HG03039 (cell line): ENCODE measurements around the gene RPL34.

Source experiments
- ATAC-seq: cut with Tn5 transposase; IDR thresholded peaks from one replicate; pipeline ENCODE4 v1.9.1; 2021; ENCODE audit warnings: mild to moderate bottlenecking, moderate library complexity; ENCODE audit not compliant: unreplicated experiment

Gene RPL34

DNA sequence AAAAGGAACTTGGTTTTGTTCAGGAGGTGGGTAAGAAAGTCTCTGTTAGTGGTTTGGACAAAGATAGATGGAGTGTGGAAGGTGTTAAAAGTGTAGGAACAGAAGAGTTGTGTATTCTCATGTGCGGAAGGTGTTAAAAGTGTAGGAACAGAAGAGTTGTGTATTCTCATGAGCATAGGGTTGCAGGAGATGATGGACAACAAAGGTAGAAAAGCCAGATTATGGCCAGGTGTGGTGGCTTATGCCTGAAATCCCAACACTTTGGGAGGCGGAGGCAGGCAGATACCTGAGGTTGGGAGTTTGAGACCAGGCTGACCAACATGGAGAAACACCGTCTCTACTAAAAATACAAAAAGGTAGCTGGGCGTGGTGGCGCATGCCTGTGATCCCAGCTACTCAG lies 2.5 kb downstream of the RPL34 start:
- no peak for ATAC-seq

DNA sequence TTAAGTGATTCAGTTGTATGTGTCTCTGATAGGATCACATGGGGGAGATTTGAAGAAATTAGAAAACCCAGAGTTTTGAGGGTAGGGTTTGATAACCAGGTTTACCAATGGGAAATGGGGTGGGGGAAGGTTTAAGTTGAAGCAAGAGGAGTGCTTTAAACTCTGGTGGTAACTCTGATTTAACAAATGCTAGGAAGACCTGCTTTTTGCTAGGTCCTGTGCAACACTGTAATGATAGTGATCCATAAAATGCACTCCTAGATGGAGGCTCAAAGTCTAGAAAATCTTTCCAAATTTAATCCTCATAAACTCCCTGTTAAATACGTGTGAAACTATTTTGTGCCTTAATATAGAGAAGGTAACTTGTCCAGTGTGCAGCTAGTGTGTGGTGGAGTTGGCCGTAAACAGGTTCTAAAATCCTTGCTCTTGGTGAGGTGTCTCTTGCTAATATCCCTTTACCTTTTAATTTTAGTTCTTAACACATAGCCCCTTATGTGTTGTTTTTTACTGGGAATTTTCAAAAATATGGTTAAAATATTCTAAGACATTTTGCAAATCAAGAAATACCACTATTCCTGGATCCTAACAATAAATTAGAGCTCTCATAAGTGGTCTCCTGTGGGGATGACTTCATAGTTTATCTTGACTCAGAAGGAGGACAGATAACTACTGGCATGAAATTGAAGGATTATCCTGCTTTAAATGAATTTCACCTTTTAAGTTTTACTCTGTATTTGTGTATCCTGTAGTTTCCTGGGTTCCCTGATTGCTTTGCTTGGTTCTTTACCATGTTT lies 4.1 kb downstream of the RPL34 start:
- ATAC-seq: no peak

DNA sequence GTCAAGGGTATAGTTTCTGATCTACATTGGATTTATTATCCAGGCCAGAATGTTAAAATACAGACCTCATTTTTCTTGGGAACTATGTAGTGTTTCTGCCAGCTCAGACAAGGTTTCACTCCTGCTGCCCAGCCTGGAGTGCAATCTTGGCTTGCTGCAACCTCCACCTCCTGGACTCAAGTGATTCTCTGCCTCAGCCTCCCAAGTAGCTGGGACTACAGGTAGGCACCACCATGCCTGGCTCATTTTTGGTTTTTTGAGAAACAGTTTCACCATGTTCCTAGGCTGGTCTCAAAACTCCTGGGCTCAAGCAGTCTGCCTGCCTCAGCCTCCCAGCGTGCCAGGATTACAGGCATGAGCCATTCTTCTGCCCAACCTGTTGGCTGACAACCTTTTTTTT lies 5.7 kb downstream of the RPL34 start:
- no peak for ATAC-seq

DNA sequence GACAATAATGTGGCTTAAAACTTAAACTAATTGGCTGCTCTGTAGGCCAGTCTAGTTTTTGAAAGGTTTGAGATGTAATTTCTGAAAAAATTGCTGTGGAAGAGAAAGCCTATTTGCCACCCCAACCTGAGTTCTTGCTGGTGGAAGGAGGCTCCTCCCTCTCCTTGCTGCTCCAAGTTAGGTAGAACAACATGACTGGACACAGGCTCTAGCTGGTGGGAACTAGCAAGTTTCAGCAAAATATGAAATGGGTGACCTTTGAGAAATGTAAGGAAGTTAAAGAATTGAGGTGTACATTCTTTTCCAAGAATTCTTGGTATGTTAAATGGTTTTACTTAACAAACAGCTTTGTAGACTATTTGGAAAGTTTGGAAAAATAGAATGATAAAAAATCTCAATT lies 8.0 kb downstream of the RPL34 start:
- ATAC-seq: no peak

DNA sequence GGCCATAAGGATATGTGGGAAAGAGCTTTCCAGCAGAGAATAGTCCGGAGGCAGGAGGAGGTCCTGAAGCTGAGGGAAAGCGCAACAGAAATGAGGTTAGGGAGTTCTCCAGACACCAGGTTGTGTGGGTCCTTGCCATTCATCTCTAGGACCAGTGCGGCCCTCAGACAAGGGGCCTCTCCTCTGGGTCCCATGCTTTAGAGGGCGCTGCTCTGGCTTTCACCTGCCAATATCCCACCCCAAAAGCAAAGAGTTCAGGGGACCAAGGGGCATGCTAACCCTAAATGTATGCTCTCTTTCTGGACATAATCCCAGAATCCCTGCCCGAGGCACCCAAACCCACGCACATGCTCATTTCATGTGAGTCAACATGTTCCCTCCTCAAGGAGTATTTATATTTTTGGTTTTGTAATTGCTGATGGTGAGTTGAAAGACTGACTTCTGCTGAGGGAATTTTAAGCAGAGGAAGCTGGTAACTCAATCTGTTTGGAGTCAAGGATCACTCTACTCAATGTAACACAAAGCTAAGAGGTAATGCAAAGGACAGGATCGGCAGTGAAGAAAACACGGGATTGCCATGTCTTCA lies 14.8 kb downstream of the RPL34 start:
- no peak for ATAC-seq

DNA sequence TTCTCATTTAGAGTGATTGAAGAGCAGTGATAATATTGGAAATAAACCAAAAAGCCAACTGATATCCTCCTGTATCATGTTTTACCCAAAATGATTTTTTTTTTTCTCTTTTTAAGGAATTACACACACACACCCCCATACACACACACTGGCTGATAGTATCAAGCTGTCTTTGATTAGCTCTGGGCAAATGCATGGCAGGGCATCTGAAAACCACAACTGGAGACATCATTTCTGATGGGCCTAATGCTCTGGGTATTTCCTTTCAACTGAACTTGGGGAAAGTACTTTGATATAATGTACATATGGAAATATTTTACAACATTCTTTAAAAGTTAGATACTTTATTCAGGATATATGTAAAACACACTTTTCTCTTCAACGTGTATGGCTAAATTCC lies 15.9 kb downstream of the RPL34 start:
- no peak for ATAC-seq

DNA sequence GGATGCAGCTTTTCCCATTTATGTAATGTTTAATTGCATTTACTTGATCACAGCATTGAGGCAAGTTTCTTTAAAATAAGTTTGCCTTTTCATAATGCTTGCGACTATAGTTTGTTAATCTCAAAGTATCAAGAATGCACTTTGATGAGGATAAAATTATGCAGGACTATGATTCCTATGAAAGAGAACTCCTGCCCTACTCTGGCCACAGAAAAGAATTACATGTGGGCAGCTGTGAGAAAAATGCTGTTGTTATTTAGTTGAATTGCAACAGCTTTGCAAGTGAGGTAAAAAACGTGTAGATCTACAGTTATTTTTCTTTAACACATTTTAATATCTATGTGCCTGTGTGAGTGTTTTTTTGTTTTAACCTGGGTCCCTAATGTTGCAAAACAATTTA lies 17.5 kb downstream of the RPL34 start:
- no peak for ATAC-seq

DNA sequence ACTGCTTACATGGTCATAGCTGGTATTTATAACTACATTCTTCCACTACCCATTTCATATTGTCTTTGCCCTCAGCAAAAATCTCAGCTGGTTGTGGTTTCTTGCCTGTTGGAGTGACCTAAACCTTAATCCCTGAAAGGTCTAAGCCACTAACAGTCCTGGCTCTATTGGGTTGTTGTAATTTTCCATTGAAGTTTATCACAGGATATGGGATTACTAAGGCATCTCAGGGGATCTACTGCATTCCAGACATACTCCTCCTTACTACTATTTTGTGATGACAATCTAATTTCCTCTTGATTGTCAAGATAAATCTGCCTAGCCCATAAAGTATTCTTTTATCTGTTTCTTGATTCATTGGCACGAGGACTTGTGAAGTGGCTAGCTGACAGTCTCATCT lies 23.9 kb downstream of the RPL34 start:
- no peak for ATAC-seq

DNA sequence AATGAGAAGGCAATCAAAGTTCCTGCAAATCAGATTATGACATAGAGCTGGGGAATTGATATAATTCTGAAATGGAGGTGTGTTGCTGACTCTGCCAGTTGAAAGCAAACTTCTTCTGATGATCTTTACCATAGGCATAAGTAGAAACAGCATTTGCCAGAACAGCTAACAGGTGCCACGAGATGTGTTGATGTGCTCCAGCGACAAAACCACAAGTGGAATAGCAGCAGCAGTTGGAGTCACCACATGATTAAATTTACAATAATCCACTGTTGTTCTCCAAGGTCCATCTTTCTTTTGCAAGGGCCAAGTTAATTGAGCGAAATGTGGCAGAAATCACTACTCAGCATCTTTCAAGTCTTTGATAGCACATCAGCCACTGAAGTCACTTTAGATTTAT lies 26.3 kb downstream of the RPL34 start:
- ATAC-seq: no peak

DNA sequence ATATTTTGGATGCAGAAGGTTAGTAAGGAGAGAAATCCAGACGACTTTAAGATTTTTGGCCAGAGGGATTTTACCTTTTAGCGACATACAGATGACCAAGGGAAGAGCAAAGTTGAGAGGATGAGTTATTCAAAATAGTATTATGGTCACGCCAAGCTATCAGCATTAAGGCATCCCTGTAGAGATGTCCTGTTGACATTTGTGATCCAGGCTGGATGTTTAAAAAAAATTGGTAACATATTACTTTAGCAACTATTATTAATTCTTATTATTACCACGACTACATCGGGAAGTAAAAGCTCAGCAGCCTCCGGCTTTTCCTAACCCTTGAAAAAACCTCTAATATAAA lies 29.5 kb downstream of the RPL34 start:
- ATAC-seq: peak; percentile 7

DNA sequence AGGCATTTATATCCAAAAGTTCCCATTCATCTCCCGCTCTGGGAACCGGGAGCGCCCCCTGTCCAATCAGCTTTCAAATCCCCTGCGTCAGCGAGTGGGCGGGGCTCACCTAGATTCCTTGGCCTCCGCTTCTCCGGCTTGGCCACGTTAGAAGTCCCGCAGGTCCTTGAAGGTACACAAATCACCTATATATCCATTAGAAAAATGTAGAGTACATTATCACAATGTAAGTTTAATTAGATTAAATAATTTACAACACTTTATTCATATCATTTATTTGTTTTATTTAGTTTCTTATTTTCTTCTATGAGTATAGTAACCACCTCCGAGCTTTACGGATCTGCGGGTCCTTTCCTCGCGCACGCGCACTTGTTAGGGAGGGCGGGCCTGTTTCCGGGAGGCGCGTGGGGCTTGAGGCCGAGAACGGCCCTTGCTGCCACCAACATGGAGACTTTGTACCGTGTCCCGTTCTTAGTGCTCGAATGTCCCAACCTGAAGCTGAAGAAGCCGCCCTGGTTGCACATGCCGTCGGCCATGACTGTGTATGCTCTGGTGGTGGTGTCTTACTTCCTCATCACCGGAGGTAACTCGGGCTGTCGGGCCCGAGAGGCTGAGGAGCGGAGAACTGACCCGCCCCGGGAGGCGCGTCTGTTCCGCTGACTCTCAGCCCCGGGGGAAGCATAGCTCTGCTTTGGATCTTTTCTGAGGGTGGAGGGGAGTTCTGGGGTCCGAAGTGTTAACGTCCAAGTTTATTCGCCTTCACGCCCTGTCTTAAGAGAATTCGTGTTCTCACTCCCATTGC lies 30.0 kb downstream of the RPL34 start, which contains the start of gene OSTC:
Gene OSTC, plus strand, starts transcription at position 388 of the 802 bp plus-strand sequence. Its CDS starts 57 bp downstream, at position 445.
- peak; percentile 90 for ATAC-seq

DNA sequence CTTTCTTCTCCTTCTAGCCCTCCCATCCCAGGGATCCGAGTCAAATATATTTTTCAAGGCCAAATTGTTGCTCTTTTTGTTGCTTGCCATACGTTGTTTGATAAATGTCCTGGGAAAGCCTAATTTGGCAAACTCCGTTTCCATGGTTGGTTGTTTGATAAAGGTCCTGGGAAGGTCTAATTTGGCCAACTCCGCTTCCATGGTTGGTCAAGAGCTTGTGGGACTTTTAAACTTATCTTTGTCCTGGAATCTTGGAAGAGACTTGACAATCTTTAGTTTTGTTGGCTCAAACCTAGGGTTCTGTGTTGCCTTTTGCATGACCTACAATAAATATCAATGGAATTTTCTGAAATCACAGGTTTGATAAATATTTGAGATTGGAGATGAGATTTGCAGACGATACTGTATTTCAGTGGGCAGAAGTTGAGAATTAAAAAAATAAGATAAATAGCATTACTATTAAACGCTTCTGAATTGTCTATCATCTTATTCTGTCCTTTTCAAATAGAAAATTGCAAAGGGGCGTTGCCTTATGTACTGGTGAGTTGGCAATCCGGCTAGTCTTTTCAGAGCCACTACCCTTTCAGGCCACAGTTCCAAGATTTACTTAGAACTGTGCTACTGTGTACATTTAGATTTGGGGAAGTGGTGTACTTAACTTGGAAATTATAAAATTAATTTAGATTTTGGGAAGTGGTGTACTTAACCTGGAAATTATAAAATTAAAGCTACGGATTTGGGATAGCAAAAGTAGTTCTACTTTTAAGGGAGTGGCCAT lies 30.8 kb downstream of the RPL34 start:
- no peak for ATAC-seq

DNA sequence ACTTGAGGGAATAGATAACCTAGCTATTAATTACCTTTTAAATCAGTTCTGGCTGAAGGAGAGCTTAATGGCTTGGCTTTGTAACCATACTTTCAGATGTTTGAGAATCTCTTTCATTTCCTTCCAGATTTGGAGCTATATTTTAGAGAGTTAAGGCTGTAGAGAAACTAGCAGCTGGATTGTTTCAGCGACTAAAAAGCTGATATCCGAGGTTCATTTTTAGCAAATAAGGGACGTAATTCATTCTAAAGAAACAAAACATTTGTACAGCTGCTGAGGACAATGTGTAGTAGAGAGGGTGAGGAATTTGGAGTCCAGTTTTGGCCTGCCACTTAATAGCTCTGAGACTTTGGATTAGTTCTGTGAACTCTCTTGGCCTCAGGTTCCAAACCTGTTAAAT lies 42.3 kb downstream of the RPL34 start:
- ATAC-seq: no peak

DNA sequence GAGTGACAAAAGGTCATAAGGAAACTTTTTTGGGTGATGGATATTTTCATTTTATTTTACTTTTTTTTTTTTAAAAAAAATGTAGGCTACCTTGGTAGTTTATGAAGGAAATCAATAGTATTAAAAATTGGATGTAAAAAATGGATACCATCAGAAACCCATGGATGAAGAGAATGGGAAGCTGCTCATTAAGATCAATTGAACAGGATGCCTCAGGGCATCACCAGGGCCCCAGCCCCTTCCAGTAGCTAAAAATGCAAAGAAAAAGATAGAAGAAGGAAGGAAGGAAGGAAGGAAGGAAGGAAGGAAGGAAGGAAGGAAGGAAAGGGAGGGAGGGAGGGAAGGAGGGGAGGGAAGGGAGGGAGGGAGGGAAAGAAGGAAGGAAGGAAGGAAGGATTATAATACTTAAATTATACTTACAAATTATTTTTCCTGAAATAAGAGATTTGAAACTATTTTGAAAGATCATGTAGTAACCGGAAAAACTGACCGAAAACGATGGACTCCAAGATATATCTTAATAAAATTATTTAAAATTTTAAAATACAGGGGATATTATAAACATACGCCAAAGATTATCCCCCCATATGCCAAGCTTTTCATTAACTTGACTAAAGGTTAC lies 54.1 kb downstream of the RPL34 start:
- no peak for ATAC-seq
